ENCODE results near the gene RMRP. TPM values are rescaled to one million over a fixed set of nuclear protein-coding genes. Genes with fewer than 3 reads are reported as not detected.

The RMRP gene
- total RNA-seq, 1 donor from 2014 or later, result 8,462 TPM

DNA sequence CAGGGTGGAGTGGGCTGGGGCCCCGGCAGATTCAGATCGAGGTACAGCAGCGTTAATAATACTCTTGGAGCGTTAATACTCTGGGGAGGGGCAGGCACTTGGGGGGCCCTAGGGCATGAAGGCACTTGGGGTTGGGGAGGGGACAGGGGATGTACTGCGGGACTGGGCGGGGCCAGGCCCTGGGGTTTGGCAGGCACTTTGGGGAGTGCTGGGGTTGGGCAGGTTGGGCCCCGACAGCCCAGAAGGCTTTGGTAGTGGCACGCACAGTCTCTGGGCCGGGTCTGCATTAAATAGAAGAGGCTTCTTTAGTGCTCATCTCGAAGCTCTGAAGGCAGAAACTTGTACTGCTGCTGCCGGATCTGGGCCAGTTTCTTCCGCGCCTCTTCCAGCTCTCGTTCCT lies 39.7 kb upstream of the RMRP start:
- intact Hi-C loops (cut with DNase I), result no loop called here
- Histone ChIP-seq H3K9me3 (no peaks in the 10 kb centered on the region), H3K27me3 (no peaks in the 10 kb centered on the region), H3K4me1 (no peaks in the 10 kb centered on the region), H3K4me3 (no peak overlapping the region), H3K27ac (peak overlapping the region; percentile 45), H3K36me3 (peaks cover 5 to 55% of the 10 kb centered on the region in 2 donors)
- no peak for DNase-seq (ENCODE audit: extremely low spot score in 2 of 2)
- no peak for TF ChIP-seq POLR2A (IDR thresholded peaks at IDR 0.05)
- TF ChIP-seq POLR2AphosphoS5 (IDR thresholded peaks at IDR 0.05; ENCODE audit: insufficient read depth in 1 of 2, low read depth in 1 of 2), result no peak
- TF ChIP-seq, protein P1, sequence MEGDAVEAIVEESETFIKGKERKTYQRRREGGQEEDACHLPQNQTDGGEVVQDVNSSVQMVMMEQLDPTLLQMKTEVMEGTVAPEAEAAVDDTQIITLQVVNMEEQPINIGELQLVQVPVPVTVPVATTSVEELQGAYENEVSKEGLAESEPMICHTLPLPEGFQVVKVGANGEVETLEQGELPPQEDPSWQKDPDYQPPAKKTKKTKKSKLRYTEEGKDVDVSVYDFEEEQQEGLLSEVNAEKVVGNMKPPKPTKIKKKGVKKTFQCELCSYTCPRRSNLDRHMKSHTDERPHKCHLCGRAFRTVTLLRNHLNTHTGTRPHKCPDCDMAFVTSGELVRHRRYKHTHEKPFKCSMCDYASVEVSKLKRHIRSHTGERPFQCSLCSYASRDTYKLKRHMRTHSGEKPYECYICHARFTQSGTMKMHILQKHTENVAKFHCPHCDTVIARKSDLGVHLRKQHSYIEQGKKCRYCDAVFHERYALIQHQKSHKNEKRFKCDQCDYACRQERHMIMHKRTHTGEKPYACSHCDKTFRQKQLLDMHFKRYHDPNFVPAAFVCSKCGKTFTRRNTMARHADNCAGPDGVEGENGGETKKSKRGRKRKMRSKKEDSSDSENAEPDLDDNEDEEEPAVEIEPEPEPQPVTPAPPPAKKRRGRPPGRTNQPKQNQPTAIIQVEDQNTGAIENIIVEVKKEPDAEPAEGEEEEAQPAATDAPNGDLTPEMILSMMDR (IDR thresholded peaks at IDR 0.05), result no peak

DNA sequence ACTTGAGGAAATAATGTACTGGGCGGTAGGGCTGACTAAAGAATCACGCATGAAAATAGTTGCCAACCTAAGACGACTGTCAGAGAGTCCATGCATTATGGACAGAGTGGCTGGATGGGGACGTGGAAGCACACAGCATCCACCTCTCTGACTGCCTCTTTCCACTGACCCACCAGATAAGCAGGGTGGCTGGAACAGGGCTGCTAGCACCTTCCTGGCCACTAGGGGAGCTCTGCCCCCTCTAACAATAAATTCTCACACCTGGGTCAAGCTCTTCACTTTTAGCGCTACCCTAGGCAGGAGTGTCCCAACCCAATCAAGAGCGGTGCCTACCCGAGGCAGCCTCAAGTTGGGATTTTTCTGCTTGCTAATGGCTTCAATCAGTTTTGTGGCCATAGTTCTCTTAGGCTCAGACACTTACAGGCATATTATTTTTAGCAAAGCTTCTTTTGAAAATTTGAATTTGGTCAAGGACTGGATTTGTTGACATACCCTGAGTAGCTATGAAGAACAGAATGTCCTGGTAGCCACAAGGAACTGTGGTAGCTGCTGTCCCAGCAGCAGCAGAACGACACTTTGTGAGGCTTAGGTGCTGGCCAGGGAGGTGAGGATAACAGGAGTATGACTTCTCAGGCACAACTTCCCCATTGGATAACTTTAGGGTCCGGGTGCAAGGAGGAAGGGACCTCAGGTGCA lies 38.8 kb upstream of the RMRP start:
- Histone ChIP-seq H3K4me3 (no peak overlapping the region), H3K27me3 (no peaks in the 10 kb centered on the region), H3K36me3 (peaks cover 0 to 47% of the 10 kb centered on the region in 2 donors), H3K9me3 (no peaks in the 10 kb centered on the region), H3K27ac (peak overlapping the region; percentile 45), H3K4me1 (no peaks in the 10 kb centered on the region)
- intact Hi-C loops (cut with DNase I), result no loop called here
- no peak for DNase-seq (ENCODE audit: extremely low spot score in 2 of 2)
- TF ChIP-seq POLR2AphosphoS5 (IDR thresholded peaks at IDR 0.05; ENCODE audit: insufficient read depth in 1 of 2, low read depth in 1 of 2) (peak in 1 of 2 donors; percentile 8), POLR2A (IDR thresholded peaks at IDR 0.05) (no peak)
- TF ChIP-seq, protein P1 (IDR thresholded peaks at IDR 0.05), result peak; percentile 28 to 74 (median 64)

DNA sequence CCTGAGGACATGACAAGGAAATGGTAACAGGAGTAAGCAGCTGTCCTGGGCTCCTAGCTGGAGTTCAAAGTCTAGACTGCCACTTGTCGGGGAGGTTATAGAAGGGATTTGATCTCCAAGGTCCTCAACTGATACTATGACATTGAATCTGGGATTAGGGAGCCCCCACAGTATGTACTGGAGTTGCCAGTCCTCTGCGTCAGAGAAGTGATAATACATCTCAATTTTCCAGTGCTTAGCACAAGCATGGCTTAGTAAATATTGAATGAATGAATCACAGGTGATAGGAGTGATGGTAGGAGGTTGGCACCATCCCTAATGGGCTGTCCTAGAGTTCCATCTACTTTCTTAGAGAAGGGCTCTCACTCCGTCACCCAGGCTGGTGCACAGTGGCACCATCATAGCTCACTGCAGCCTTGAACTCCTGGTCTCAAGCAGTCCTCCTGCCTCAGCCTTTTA lies 38.2 kb upstream of the RMRP start:
- no peaks in the 10 kb centered on the region for H3K27me3 ChIP-seq
- intact Hi-C loops (cut with DNase I), result no loop called here

DNA sequence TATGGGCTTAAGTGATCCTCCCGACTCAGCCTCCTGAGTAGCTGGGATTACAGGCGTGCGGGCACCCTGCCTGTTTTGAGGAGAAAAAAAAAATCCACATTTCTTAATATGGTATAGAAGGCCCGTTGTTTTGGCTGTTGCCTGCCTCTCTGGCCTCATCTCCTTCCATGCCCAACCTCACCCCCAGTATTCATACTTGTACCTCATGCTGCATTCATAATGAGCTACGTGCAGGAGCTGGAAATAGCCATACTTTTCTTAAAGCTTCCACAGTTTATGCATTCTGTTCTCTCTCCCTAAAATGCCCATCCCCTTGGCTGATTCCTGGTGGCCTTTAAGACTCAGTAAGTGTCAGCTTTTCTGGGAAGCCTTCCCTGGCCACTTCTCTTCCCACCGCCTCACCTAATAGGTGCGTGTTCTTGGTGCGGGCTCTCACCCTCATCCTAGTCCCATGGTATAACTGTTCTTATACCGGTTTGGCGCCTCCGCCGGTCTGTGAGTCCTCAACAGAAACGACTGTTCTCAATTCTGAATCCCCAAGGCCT lies 34.0 kb upstream of the RMRP start:
- Histone ChIP-seq H3K27ac (peak overlapping the region; percentile 96), H3K36me3 (no peaks in the 10 kb centered on the region), H3K27me3 (no peaks in the 10 kb centered on the region), H3K4me3 (no peak overlapping the region), H3K4me1 (peaks cover 27% of the 10 kb centered on the region), H3K9me3 (no peaks in the 10 kb centered on the region)
- TF ChIP-seq, protein P1 (IDR thresholded peaks at IDR 0.05), result no peak
- TF ChIP-seq POLR2A (IDR thresholded peaks at IDR 0.05), result no peak
- no peak for TF ChIP-seq POLR2AphosphoS5 (IDR thresholded peaks at IDR 0.05; ENCODE audit: insufficient read depth in 1 of 2, low read depth in 1 of 2)
- DNase-seq (ENCODE audit: extremely low spot score in 2 of 2), result no peak
- intact Hi-C loops (cut with DNase I), result loop anchor here (5.0 kb wide), 2 partner anchors 35 kb away; partner anchors contain the start of genes CCDC107 and RMRP

More for the DNA sequence above, 38.2 kb upstream of the RMRP start:
- Histone ChIP-seq H3K9me3 (no peaks in the 10 kb centered on the region), H3K4me3 (no peak overlapping the region), H3K4me1 (no peaks in the 10 kb centered on the region), H3K27ac (peak overlapping the region; percentile 45), H3K36me3 (peaks cover 0 to 40% of the 10 kb centered on the region in 2 donors)
- TF ChIP-seq, protein P1 (IDR thresholded peaks at IDR 0.05), result no peak
- TF ChIP-seq POLR2A (IDR thresholded peaks at IDR 0.05) (no peak), POLR2AphosphoS5 (IDR thresholded peaks at IDR 0.05; ENCODE audit: insufficient read depth in 1 of 2, low read depth in 1 of 2) (no peak)
- no peak for DNase-seq (ENCODE audit: extremely low spot score in 2 of 2)

DNA sequence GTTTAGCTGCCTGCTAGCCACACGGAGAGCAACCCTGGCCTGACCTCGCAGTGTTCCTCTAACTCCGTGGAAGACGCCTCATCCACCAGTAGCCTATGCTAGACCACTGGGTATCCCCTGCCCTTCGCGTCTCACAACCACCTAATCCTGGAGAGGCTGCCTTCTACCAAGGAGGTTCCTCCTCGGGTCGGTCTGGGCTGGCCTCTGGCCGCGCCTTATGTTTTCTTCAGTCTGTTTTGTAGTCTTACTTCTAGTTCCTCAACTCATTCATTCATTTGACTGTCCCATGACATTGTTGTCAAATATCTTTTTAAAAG lies 33.5 kb upstream of the RMRP start:
- Histone ChIP-seq H3K27ac (peak overlapping the region; percentile 96), H3K9me3 (no peaks in the 10 kb centered on the region), H3K4me1 (peaks cover 32% of the 10 kb centered on the region), H3K4me3 (peak overlapping the region; percentile 79 to 90), H3K27me3 (no peaks in the 10 kb centered on the region), H3K36me3 (no peaks in the 10 kb centered on the region)
- DNase-seq (ENCODE audit: extremely low spot score in 2 of 2), result no peak
- intact Hi-C loops (cut with DNase I), result loop anchor here (5.0 kb wide), 2 partner anchors 34 to 36 kb away; partner anchors contain the start of genes CCDC107 and RMRP
- no peak for TF ChIP-seq POLR2A (IDR thresholded peaks at IDR 0.05)
- TF ChIP-seq, protein P1 (IDR thresholded peaks at IDR 0.05), result no peak
- no peak for TF ChIP-seq POLR2AphosphoS5 (IDR thresholded peaks at IDR 0.05; ENCODE audit: insufficient read depth in 1 of 2, low read depth in 1 of 2)

Data from vagina (tissue), 2 donors.